Gastroesophageal sphincter (tissue), 3 donors: Measurements from ENCODE around the gene GGCX.

ENCODE experiments used
- CTCF ChIP-seq, 4 experiments: fragments of 200-600 bp in 2 of 4; fragments of 450-650 bp in 2 of 4; sonication (generic) in 1 of 4; IDR thresholded peaks; one replicate each; pipeline ENCODE4 v1.5.1; 2017 to 2019; ENCODE audit warnings: antibody characterized with exemption in 4 of 4, mild to moderate bottlenecking in 2 of 4, moderate library complexity in 2 of 4
- POLR2A ChIP-seq, 2 donors: fragments of 450-650 bp; IDR thresholded peaks; one replicate each; pipeline ENCODE4 v1.6.1; 2017; ENCODE audit warnings: antibody characterized with exemption in 2 of 2, mild to moderate bottlenecking in 2 of 2, moderate library complexity in 1 of 2

DNA sequence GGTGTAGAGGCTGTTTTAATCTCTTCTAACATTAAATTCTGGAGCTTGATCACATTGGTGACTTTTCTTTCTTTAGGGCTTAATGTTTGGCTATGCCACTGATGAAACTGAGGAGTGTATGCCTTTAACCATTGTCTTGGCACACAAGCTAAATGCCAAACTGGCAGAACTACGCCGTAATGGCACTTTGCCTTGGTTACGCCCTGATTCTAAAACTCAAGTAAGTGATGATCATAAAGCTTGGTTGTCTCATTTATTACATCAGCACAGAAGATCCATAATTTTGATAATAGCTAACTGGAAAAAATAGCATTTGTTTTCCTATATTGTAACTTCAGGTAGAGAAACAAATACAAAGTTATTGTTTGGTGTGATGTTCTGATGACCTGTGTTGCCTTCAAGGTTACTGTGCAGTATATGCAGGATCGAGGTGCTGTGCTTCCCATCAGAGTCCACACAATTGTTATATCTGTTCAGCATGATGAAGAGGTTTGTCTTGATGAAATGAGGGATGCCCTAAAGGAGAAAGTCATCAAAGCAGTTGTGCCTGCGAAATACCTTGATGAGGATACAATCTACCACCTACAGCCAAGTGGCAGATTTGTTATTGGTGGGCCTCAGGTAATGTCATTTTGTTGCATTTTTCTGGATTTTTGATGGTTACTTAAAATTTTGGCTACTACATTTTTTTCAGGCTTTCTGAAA, 19.4 kb downstream of the GGCX start:
- no peak for TF ChIP-seq CTCF (IDR thresholded peaks at IDR 0.05)
- no peak for TF ChIP-seq POLR2A (IDR thresholded peaks at IDR 0.05)
